Stromal cell of bone marrow (primary cell): Measurements from ENCODE around the gene ZBTB32.
"Not testable (repeated sequence)": the region's sequence is repeated elsewhere in the genome, so short reads cannot be mapped to it uniquely, and the experiment has no call there.

Experiments
- DNase-seq: peaks from one replicate; pipeline ENCODE4 v3.0.0-alpha.2; 2012; ENCODE audit warnings: low read depth

The ZBTB32 gene

DNA sequence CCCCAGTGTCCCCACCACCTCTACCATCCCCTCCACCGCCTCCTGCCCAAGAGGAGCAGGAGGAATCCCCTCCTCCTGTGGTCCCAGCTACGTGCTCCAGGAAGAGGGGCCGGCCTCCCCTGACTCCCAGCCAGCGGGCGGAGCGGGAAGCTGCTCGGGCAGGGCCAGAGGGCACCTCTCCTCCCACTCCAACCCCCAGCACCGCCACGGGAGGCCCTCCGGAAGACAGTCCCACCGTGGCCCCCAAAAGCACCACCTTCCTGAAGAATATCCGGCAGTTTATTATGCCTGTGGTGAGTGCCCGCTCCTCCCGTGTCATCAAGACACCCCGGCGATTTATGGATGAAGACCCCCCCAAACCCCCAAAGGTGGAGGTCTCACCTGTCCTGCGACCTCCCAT lies 16.3 kb downstream of the ZBTB32 start:
- DNase-seq, result no peak

DNA sequence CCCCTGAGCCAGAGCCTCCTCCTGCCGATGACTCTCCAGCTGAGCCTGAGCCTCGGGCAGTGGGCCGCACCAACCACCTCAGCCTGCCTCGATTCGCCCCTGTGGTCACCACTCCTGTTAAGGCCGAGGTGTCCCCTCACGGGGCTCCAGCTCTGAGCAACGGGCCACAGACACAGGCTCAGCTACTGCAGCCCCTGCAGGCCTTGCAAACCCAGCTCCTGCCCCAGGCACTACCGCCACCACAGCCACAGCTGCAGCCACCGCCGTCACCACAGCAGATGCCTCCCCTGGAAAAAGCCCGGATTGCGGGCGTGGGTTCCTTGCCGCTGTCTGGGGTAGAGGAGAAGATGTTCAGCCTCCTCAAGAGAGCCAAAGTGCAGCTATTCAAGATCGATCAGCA lies 17.0 kb downstream of the ZBTB32 start:
- no peak for DNase-seq

GRCh38 chr19:35722461-35722860 lies 18.1 kb downstream of the ZBTB32 start:
- no peak for DNase-seq

DNA sequence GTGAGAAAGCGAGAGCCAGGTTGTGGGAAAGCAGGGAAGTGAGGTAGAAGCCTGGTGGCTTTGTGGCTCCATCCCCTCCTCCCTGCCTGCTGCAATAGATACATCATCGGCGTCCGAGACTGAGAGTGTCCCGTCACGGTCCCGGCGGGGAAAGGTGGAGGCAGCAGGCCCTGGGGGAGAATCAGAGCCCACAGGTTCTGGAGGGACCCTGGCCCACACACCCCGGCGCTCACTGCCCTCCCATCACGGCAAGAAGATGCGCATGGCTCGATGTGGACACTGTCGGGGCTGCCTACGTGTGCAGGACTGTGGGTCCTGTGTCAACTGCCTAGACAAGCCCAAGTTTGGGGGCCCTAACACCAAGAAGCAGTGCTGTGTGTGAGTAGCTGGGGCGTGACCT lies 18.5 kb downstream of the ZBTB32 start:
- no peak for DNase-seq

DNA sequence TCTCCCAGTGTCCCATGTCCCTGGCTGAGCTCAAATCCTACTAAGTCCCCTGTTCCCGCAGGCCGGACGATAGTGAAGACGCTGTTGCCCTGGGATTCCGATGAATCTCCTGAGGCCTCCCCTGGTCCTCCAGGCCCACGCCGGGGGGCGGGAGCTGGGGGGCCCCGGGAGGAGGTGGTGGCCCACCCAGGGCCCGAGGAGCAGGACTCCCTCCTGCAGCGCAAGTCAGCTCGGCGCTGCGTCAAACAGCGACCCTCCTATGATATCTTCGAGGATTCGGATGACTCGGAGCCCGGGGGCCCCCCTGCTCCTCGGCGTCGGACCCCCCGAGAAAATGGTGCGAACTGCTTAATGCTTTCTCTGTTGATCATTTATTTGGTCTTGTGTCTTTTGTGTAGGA lies 19.3 kb downstream of the ZBTB32 start:
- no peak for DNase-seq

DNA sequence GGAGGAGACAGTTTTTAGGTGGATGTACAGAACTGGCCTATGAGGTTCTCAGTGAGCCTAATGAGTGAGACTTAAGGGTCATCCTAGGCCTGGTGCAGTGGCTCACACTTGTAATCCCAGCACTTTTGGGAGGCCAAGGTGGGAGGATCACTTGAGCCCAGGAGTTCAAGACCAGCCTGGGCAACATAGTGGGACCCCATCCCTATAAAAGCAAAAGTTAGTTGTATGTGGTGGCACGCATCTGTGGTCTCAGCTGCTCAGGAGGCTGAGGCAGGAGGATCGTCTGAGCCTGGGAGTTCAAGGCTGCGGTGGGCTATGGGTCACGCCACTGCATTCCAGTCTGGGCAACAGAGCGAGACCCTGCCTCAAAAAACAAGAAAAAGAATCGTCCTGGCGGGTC lies 19.8 kb downstream of the ZBTB32 start:
- not testable (repeated sequence) for DNase-seq

DNA sequence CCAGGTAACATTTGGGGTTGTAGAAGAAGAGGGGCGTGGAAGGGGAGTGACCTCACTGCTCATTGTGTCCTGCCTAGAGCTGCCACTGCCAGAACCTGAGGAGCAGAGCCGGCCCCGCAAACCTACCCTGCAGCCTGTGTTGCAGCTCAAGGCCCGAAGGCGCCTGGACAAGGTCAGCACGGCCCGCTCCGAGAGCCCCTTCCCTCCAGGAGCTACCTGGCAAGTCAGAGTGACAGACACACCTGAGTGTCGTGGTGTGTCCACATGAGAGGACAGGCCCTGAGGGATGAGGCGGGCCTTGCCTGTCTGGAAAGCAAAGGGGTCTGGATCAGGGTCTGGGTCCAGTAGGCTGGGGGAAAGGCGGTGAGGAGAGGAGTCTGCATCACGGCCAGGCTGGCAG lies 20.2 kb downstream of the ZBTB32 start:
- no peak for DNase-seq

GRCh38 chr19:35725216-35725861 lies 21.0 kb downstream of the ZBTB32 start:
- no peak for DNase-seq

- DNase-seq, result no peak
Measured at GRCh38 chr19:35727053-35727955, 22.9 kb downstream of the ZBTB32 start.

GRCh38 chr19:35727956-35728706 lies 23.8 kb downstream of the ZBTB32 start:
- DNase-seq, result no peak

GRCh38 chr19:35729021-35729420 lies 24.7 kb downstream of the ZBTB32 start:
- DNase-seq, result no peak

- DNase-seq, result no peak
Measured at GRCh38 chr19:35729763-35730162, 25.4 kb downstream of the ZBTB32 start.

DNA sequence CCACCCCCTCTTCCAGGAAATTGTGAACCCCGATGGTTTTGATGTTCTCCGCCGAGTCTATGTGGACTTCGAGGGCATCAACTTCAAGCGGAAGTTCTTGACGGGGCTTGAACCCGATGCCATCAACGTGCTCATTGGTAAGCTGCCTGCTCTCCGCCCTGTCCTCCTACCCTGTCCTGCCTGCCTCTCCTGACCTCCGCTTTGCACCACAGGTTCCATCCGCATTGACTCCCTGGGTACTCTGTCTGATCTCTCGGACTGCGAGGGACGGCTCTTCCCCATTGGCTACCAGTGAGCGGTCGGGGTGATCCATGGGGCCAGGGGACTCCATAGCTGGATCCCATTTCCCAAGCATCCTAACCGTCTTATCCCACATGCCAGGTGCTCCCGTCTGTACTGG lies 26.0 kb downstream of the ZBTB32 start:
- no peak for DNase-seq

DNA sequence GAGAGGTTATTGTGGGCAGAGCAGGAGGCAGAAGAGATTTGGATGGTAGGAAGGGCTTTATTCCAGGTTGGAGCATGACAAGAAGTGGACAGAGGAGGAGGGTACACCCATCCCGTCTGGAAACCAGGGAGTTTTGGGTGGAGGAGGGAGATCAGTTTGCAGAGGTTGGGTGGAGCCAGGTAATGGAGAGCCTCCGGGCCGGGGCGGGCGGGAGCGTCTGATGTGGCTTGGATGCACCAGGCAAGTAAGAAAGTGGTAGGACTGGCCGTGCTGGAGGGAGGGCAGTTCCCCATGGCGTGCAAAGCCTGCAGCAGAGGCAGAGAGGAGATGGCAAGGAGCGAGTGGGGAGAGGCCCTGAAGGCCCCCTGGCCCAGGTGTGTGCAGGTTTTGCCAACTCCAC lies 27.0 kb downstream of the ZBTB32 start:
- no peak for DNase-seq

GRCh38 chr19:35731779-35732405 lies 27.5 kb downstream of the ZBTB32 start:
- no peak for DNase-seq

DNA sequence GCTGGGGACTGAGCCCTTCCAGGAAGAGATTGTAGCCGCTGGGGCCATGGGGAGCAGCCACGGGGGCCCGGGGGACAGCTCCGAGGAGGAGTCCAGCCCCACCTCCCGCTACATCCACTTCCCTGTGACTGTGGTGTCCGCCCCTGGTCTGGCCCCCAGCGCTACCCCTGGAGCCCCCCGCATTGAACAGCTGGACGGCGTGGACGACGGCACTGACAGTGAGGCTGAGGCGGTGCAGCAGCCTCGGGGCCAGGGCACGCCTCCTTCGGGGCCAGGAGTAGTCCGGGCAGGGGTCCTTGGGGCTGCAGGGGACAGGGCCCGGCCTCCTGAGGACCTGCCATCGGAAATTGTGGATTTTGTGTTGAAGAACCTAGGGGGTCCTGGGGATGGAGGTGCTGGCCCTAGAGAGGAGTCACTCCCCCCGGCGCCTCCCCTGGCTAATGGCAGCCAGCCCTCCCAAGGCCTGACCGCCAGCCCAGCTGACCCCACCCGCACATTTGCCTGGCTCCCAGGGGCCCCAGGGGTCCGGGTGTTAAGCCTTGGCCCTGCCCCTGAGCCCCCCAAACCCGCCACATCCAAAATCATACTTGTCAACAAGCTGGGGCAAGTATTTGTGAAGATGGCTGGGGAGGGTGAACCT lies 28.3 kb downstream of the ZBTB32 start:
- DNase-seq, result no peak

DNA sequence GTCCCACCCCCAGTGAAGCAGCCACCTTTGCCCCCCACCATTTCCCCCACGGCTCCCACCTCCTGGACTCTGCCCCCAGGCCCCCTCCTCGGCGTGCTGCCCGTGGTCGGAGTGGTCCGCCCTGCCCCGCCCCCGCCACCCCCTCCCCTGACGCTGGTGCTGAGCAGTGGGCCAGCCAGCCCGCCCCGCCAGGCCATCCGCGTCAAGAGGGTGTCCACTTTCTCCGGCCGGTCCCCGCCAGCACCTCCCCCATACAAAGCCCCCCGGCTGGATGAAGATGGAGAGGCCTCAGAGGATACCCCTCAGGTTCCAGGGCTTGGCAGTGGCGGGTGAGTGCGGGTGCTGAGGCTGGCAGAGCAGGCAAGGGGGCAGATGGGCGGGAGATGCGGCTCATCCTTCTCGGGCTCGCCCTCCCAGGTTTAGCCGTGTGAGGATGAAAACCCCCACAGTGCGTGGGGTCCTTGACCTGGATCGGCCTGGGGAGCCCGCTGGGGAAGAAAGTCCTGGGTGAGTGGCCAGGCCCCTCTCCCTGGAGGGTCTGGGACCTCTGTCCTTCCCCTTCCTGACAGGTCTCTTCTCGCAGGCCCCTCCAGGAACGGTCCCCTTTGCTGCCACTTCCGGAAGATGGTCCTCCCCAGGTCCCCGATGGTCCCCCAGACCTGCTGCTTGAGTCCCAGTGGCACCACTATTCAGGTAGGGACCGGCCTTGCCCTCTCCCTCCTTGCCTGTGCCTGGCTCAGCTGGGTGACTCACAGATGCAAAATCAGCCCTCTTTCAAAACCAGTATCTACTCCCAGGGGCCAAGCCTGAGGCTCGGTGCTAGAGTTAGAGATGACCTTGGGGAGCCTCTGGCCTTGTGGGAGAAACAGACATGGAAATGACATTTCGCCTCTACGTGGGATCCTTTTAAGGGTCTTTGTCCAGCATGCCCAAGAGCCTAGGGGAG lies 29.1 kb downstream of the ZBTB32 start:
- DNase-seq, result no peak

- no peak for DNase-seq
Measured at GRCh38 chr19:35734273-35734672, 29.9 kb downstream of the ZBTB32 start.

- DNase-seq, result no peak
Measured at GRCh38 chr19:35734889-35735288, 30.5 kb downstream of the ZBTB32 start.
